Measurements from ENCODE around the gene LIN28A. TPM values are rescaled to one million over a fixed set of nuclear protein-coding genes. Genes with fewer than 3 reads are reported as not detected.

The LIN28A gene
- total and polyA plus RNA-seq, 4 donors, result not detected

DNA sequence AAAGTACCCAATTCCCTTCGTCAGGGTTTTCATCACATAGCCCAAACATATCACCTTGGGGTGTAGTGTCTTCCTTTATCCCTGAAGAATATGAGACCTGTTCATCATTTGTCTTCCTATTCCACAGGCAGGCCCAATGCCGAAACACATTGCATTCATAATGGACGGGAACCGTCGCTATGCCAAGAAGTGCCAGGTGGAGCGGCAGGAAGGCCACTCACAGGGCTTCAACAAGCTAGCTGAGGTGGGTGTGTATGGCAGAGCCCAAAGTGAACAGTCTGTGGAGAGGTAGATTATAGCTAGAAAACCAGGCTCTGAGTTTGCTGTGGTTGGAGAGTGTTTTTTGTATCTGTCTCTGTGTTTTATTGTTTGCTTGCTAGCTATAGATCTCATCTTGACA lies 27.4 kb downstream of the LIN28A start:
- H3K9me3 ChIP-seq (ENCODE audit: control insufficient read depth, low read length), result no peaks in the 10 kb centered on the region

DNA sequence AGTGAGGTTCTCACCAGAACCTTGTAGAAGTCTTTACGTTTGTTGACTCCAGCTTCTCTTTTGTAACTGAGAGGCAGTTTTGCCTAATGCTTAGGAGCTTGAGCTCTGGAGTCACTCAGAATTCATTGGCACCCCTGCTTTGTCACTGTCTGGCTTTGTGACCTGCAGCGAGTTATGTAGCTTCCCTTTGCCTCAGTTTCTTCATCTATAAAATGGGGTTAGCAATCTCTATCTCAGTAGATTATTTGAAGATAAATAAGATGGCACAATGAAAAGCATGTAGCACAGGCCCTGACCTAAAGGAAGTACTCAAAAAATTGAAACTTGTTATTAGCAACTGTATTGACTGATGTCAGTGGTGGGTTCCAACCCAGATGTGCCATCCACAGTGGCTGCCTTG lies 29.6 kb downstream of the LIN28A start:
- Histone ChIP-seq H3K9me3 (ENCODE audit: control insufficient read depth, low read length) (no peaks in the 10 kb centered on the region), H3K27me3 (ENCODE audit: control insufficient read depth in 1 of 2, insufficient read depth in 2 of 2, low read length in 1 of 2) (no peaks in the 10 kb centered on the region), H3K27ac (ENCODE audit: low read depth in 1 of 2, low read length in 2 of 2) (no peak overlapping the region), H3K4me3 (ENCODE audit: low read length in 2 of 2) (no peak overlapping the region), H3K4me1 (ENCODE audit: control insufficient read depth in 1 of 2, insufficient read depth in 2 of 2, low read length in 2 of 2) (no peaks in the 10 kb centered on the region), H3K36me3 (ENCODE audit: control insufficient read depth in 1 of 2, insufficient read depth in 2 of 2, low read length in 1 of 2) (peaks cover 7 to 11% of the 10 kb centered on the region in 2 donors)
- intact Hi-C loops (cut with DNase I), result no loop called here
- 96 to 100% methylated on average over 2 of the region's 2 CpGs for WGBS, 2 donors
- ATAC-seq (ENCODE audit: low FRiP score) (no peak), DNase-seq (no peak)

More for the DNA sequence above, 27.4 kb downstream of the LIN28A start:
- intact Hi-C loops (cut with DNase I), result no loop called here
- Histone ChIP-seq H3K27me3 (ENCODE audit: control insufficient read depth in 1 of 2, insufficient read depth in 2 of 2, low read length in 1 of 2) (no peaks in the 10 kb centered on the region), H3K27ac (ENCODE audit: low read depth in 1 of 2, low read length in 2 of 2) (no peak overlapping the region), H3K4me3 (ENCODE audit: low read length in 2 of 2) (no peak overlapping the region), H3K36me3 (ENCODE audit: control insufficient read depth in 1 of 2, insufficient read depth in 2 of 2, low read length in 1 of 2) (peaks cover 0 to 11% of the 10 kb centered on the region in 2 donors), H3K4me1 (ENCODE audit: control insufficient read depth in 1 of 2, insufficient read depth in 2 of 2, low read length in 2 of 2) (no peaks in the 10 kb centered on the region)
- DNase-seq (no peak), ATAC-seq (ENCODE audit: low FRiP score) (no peak)
- 89 to 94% methylated on average over 6 of the region's 6 CpGs for WGBS, 2 donors

DNA sequence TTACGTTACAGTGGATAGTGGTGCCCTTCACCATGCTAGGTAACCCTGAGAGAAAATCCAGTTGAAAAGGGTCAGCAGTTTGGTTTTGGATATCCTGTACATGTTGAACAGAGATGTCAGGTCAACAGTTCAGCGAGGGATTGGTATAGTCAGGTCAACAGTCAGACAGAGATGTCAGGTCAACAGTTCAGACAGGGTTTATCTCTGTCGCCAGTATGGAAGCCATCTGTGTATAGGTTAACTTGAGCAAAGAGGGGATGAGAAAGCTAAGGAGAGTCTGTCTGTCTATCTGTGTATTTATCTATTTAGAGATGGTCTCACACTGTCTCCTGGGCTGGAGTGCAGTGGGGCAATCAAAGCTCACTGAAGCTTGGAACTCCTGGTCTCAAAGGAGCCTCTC lies 39.3 kb downstream of the LIN28A start:
- no peak for ATAC-seq (ENCODE audit: low FRiP score)
- 95% methylated on average over 3 of the region's 3 CpGs for WGBS, 2 donors
- H3K27me3 ChIP-seq (ENCODE audit: control insufficient read depth in 1 of 2, insufficient read depth in 2 of 2, low read length in 1 of 2), result no peaks in the 10 kb centered on the region
- no peaks in the 10 kb centered on the region for H3K9me3 ChIP-seq (ENCODE audit: control insufficient read depth, low read length)
- intact Hi-C loops (cut with DNase I), result no loop called here
- H3K27ac ChIP-seq (ENCODE audit: low read depth in 1 of 2, low read length in 2 of 2), result no peak overlapping the region
- peaks cover 5 to 6% of the 10 kb centered on the region in 2 donors for H3K36me3 ChIP-seq (ENCODE audit: control insufficient read depth in 1 of 2, insufficient read depth in 2 of 2, low read length in 1 of 2)
- H3K4me3 ChIP-seq (ENCODE audit: low read length in 2 of 2), result no peak overlapping the region
- no peak for DNase-seq
- no peaks in the 10 kb centered on the region for H3K4me1 ChIP-seq (ENCODE audit: control insufficient read depth in 1 of 2, insufficient read depth in 2 of 2, low read length in 2 of 2)

DNA sequence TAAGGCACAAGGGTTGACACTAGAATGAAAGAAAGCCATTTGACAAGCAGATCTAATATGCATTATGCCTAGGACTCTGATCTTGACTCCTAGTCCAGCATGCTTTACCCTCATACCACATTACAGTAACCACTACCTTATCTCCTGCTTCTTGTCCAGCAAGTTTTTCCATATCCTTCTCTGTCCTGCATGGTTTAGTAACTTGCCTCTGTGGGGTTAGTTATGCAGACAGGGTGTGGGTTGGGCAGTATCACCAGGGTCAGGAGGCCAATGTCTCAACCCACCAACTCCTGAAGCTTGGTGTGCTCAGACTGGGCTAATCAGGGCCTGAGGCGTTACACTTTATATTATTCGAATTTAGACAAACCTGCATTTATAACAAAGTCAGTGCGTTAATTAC lies 40.3 kb downstream of the LIN28A start:
- no peaks in the 10 kb centered on the region for H3K27me3 ChIP-seq (ENCODE audit: control insufficient read depth in 1 of 2, insufficient read depth in 2 of 2, low read length in 1 of 2)
- WGBS, 2 donors, result 89 to 93% methylated on average over 3 of the region's 3 CpGs
- no peak overlapping the region for H3K4me3 ChIP-seq (ENCODE audit: low read length in 2 of 2)
- H3K27ac ChIP-seq (ENCODE audit: low read depth in 1 of 2, low read length in 2 of 2), result no peak overlapping the region
- H3K4me1 ChIP-seq (ENCODE audit: control insufficient read depth in 1 of 2, insufficient read depth in 2 of 2, low read length in 2 of 2), result no peaks in the 10 kb centered on the region
- DNase-seq, result no peak
- peaks cover 5 to 6% of the 10 kb centered on the region in 2 donors for H3K36me3 ChIP-seq (ENCODE audit: control insufficient read depth in 1 of 2, insufficient read depth in 2 of 2, low read length in 1 of 2)
- no peaks in the 10 kb centered on the region for H3K9me3 ChIP-seq (ENCODE audit: control insufficient read depth, low read length)
- intact Hi-C loops (cut with DNase I), result no loop called here
- no peak for ATAC-seq (ENCODE audit: low FRiP score)

DNA sequence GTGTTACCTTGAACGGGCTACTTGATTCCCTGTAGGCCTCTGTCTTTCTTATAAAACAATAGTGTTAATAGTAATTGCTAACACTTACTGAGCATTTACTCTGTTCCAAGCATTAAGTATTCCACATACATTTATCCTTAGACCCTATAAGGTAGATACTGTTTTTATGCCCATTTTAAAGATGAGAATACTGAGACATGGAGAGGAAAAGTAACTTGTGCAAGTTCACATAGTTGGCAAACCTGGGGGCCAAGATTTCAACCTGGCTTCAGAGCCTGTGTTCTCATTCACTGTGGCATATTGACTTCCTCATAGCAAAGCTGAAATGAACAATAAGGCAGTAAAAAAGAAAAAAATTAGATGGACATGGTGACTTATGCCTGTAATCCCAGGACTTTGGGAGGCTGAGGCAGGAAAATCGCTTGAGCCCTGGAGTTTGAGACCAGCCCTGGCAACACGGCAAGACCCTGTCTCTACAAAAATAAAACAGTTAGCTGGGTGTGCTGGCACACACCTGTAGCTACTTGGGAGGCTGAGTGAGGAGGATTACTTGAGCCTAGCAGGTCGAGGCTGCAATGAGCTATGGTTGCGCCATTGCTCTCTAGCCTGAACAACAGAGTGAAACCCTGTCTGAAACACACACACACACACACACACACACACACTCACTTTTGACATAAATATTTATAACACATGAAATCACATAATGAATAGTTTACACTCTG lies 42.0 kb downstream of the LIN28A start:
- H3K4me3 ChIP-seq (ENCODE audit: low read length in 2 of 2), result no peak overlapping the region
- H3K36me3 ChIP-seq (ENCODE audit: control insufficient read depth in 1 of 2, insufficient read depth in 2 of 2, low read length in 1 of 2), result peaks cover 3 to 6% of the 10 kb centered on the region in 2 donors
- no peak overlapping the region for H3K27ac ChIP-seq (ENCODE audit: low read depth in 1 of 2, low read length in 2 of 2)
- no peaks in the 10 kb centered on the region for H3K4me1 ChIP-seq (ENCODE audit: control insufficient read depth in 1 of 2, insufficient read depth in 2 of 2, low read length in 2 of 2)
- no peaks in the 10 kb centered on the region for H3K9me3 ChIP-seq (ENCODE audit: control insufficient read depth, low read length)
- intact Hi-C loops (cut with DNase I), result no loop called here
- ATAC-seq (ENCODE audit: low FRiP score), result no peak
- no peak for DNase-seq
- 93 to 96% methylated on average over 5 of the region's 5 CpGs for WGBS, 2 donors
- no peaks in the 10 kb centered on the region for H3K27me3 ChIP-seq (ENCODE audit: control insufficient read depth in 1 of 2, insufficient read depth in 2 of 2, low read length in 1 of 2)

DNA sequence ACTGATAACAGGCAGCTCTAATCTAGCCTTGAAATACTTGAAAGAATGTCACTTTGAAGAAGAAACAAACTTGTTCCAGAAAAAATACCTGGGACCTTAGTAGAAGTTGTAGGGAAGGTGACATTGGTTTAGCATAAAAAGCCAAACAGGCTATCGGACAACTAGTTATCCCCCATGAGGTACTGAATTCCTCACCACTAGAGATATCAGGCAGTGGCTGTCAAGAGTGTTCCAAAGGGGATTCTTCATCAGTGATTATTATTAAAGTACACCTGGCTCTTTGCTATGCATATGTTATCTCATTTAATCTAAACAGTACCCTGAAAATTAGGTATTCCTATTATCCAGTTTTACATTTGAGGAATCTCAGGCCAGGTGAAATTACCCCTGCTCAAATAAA lies 48.5 kb downstream of the LIN28A start:
- no peaks in the 10 kb centered on the region for H3K27me3 ChIP-seq (ENCODE audit: control insufficient read depth in 1 of 2, insufficient read depth in 2 of 2, low read length in 1 of 2)
- H3K4me1 ChIP-seq (ENCODE audit: control insufficient read depth in 1 of 2, insufficient read depth in 2 of 2, low read length in 2 of 2), result no peaks in the 10 kb centered on the region
- DNase-seq, result no peak
- 80 to 93% methylated on average over 1 of the region's 1 CpG for WGBS, 2 donors
- intact Hi-C loops (cut with DNase I), result no loop called here
- H3K36me3 ChIP-seq (ENCODE audit: control insufficient read depth in 1 of 2, insufficient read depth in 2 of 2, low read length in 1 of 2), result peaks cover 0 to 7% of the 10 kb centered on the region in 2 donors
- no peak overlapping the region for H3K27ac ChIP-seq (ENCODE audit: low read depth in 1 of 2, low read length in 2 of 2)
- no peaks in the 10 kb centered on the region for H3K9me3 ChIP-seq (ENCODE audit: control insufficient read depth, low read length)
- no peak overlapping the region for H3K4me3 ChIP-seq (ENCODE audit: low read length in 2 of 2)
- ATAC-seq (ENCODE audit: low FRiP score), result no peak

DNA sequence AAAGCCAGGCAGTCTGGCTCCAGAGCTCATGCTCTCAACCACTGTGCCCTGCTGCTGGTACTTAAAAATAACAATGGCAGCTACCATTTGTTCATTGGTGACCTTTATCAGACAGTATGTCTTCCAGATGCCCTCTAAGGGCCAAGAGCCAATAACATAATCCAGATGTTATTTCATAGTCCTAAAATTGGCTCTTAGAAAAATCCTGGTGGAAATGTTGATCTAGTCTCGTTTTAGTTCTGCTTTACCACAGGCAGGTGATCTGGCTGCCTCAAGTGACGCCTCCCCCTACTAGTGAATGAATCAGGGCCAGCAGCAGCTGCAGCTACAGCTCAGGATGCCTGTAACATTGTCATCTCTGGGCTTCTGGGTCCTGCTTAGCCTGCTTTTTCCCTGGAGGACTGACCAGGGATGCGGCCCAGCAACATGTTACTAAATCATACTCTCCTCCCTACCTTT lies 49.0 kb downstream of the LIN28A start:
- H3K4me1 ChIP-seq (ENCODE audit: control insufficient read depth in 1 of 2, insufficient read depth in 2 of 2, low read length in 2 of 2), result no peaks in the 10 kb centered on the region
- ATAC-seq (ENCODE audit: low FRiP score) (no peak), DNase-seq (no peak)
- H3K9me3 ChIP-seq (ENCODE audit: control insufficient read depth, low read length), result no peaks in the 10 kb centered on the region
- H3K27me3 ChIP-seq (ENCODE audit: control insufficient read depth in 1 of 2, insufficient read depth in 2 of 2, low read length in 1 of 2), result no peaks in the 10 kb centered on the region
- peaks cover 0 to 7% of the 10 kb centered on the region in 2 donors for H3K36me3 ChIP-seq (ENCODE audit: control insufficient read depth in 1 of 2, insufficient read depth in 2 of 2, low read length in 1 of 2)
- H3K27ac ChIP-seq (ENCODE audit: low read depth in 1 of 2, low read length in 2 of 2), result no peak overlapping the region
- intact Hi-C loops (cut with DNase I), result no loop called here
- H3K4me3 ChIP-seq (ENCODE audit: low read length in 2 of 2), result no peak overlapping the region
- whole genome bisulfite sequencing, 2 donors, result 61 to 62% methylated on average over 3 of the region's 3 CpGs

DNA sequence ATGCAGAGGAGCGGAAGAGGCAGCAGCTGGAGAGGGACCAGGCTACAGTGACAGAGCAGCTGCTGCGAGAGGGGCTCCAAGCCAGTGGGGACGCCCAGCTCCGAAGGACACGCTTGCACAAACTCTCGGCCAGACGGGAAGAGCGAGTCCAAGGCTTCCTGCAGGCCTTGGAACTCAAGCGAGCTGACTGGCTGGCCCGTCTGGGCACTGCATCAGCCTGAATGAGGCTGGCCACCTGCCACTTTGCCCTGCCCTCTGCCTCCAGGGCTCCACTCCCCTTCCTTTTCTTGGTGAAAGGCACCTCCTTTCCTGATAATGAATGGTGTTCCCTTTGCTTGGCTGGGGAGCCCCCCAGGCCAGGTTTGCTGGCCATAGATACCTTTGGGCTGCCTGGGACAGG lies 58.3 kb downstream of the LIN28A start:
- Histone ChIP-seq H3K27me3 (ENCODE audit: control insufficient read depth in 1 of 2, insufficient read depth in 2 of 2, low read length in 1 of 2) (no peaks in the 10 kb centered on the region), H3K27ac (ENCODE audit: low read depth in 1 of 2, low read length in 2 of 2) (no peak overlapping the region), H3K4me1 (ENCODE audit: control insufficient read depth in 1 of 2, insufficient read depth in 2 of 2, low read length in 2 of 2) (no peaks in the 10 kb centered on the region), H3K36me3 (ENCODE audit: control insufficient read depth in 1 of 2, insufficient read depth in 2 of 2, low read length in 1 of 2) (peaks cover 0 to 12% of the 10 kb centered on the region in 2 donors), H3K9me3 (ENCODE audit: control insufficient read depth, low read length) (no peaks in the 10 kb centered on the region), H3K4me3 (ENCODE audit: low read length in 2 of 2) (no peak overlapping the region)
- intact Hi-C loops (cut with DNase I), result no loop called here
- WGBS, 2 donors, result 66 to 74% methylated on average over 10 of the region's 10 CpGs
- no peak for DNase-seq
- ATAC-seq (ENCODE audit: low FRiP score), result no peak

DNA sequence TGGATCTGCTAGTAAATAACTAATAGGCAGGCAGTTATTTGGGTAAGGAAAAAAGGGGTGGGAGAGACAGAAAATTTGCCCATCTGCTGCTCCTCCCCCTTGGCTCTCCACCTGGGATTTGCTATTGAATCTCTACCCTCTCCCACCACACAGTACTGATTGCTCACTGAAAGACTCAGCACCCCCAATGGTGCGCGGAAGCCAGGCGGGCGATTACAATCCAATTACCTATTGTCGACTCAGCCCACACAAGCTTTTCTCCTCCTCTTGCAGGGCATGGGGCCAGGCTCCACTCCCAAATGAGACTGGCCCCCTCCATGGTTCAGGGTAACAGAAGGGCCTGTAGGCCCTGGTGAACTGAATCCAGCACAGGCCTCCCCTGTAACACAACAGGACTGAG lies 58.9 kb downstream of the LIN28A start:
- peaks cover 0 to 11% of the 10 kb centered on the region in 2 donors for H3K36me3 ChIP-seq (ENCODE audit: control insufficient read depth in 1 of 2, insufficient read depth in 2 of 2, low read length in 1 of 2)
- 90 to 94% methylated on average over 5 of the region's 5 CpGs for WGBS, 2 donors
- no peak for DNase-seq

More for the DNA sequence above, 58.9 kb downstream of the LIN28A start:
- no peak overlapping the region for H3K4me3 ChIP-seq (ENCODE audit: low read length in 2 of 2)
- no peak for ATAC-seq (ENCODE audit: low FRiP score)
- no peaks in the 10 kb centered on the region for H3K4me1 ChIP-seq (ENCODE audit: control insufficient read depth in 1 of 2, insufficient read depth in 2 of 2, low read length in 2 of 2)
- no peaks in the 10 kb centered on the region for H3K27me3 ChIP-seq (ENCODE audit: control insufficient read depth in 1 of 2, insufficient read depth in 2 of 2, low read length in 1 of 2)
- intact Hi-C loops (cut with DNase I), result no loop called here
- no peak overlapping the region for H3K27ac ChIP-seq (ENCODE audit: low read depth in 1 of 2, low read length in 2 of 2)
- no peaks in the 10 kb centered on the region for H3K9me3 ChIP-seq (ENCODE audit: control insufficient read depth, low read length)
